ENCODE measurements around the gene RTF2. TPM values are rescaled to one million over a fixed set of nuclear protein-coding genes. Genes with fewer than 3 reads are reported as not detected.
"Not testable (repeated sequence)": the region's sequence is repeated elsewhere in the genome, so short reads cannot be mapped to it uniquely, and the experiment has no call there.

The RTF2 gene
- total RNA-seq, 1 experiment from 2014 or later = 77.0 TPM

DNA sequence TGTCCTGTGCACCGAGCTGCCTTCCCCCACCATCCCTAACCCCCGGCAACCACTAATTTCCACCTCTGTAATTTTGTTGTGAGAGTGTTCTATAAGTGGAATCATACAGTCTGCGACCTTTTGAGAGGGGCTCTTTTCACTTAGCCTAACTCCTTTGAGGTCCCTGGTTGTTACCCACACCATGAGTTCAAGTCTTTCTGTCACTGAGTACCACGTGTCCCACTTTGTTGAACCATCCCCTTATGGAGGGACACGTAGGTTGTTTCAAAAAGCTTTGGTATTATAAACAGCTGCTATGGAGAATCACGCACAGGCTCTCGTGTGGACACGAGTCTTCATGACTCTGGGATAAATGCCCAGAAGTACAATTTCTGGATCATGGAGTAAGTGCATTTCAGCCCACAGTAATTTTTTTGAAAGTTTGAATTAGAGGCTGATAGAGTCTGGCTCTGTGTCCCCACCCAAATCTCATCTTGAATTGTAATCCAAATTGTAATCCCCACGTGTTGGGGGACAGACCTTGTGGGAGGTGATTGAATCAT, 74.1 kb downstream of the RTF2 start:
- no peak for DNase-seq (ENCODE audit: low spot score)

GRCh38 chr20:56551571-56551970, 83.1 kb downstream of the RTF2 start:
- DNase-seq (ENCODE audit: low spot score) = no peak

DNA sequence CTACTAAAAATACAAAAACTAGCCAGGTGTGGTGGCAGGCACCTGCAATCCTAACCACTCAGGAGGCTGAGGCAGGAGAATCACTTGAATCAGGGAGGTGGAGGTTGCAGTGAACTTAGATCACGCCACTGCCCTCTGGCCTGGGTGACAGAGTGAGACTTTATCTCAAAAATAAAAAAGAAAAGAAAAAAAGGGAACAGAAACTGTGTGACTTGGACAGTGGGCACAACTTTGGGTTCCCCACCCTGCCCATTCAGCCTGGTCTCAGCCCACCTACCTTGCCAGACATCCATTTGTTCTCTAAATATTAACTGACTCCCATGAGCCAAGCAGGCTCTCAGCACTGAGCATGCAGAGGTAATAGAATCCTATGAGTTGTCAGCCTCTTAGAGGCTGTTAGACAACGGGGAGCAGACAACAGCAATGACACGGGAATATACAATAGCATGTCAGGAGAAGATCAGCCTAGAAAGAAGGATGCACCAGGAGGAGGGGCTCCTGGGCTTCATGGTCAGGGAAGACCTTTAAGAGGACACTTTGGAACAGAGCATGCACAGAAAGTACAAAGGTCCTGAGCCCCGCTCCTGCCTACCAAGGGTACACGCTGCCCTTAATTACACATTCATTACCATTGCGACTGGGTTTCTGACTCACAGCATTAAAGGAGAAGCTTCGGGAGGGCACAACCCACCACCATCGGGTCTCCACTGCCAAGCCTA, 84.6 kb downstream of the RTF2 start:
- no peak for DNase-seq (ENCODE audit: low spot score)

GRCh38 chr20:56554869-56555268, 86.4 kb downstream of the RTF2 start:
- DNase-seq (ENCODE audit: low spot score) = peak; percentile 79

GRCh38 chr20:56558968-56559367, 90.5 kb downstream of the RTF2 start:
- DNase-seq (ENCODE audit: low spot score) = peak; percentile 14

DNA sequence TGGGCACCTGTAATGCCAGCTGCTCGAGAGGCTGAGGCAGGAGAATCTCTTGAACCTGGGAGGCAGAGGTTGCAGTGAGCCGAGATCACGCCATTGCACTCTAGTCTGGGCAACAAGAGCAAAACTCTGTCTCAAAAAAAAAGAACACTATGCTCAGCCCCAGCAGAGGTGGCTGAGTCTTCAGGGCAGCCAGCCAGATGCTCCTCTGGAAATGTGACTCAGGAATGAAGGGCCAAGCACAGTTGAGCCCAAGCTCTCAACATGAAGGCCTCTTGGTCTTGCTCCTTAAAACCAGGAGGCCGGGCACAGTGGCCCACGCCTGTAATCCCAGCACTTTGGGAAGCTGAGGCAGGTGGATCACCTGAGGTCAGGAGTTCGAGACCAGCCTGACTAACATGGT, 96.1 kb downstream of the RTF2 start:
- not testable (repeated sequence) for DNase-seq (ENCODE audit: low spot score)

- DNase-seq (ENCODE audit: low spot score) = no peak
These were observed 97.1 kb downstream of the RTF2 start for GRCh38 chr20:56565511-56565910.

DNA sequence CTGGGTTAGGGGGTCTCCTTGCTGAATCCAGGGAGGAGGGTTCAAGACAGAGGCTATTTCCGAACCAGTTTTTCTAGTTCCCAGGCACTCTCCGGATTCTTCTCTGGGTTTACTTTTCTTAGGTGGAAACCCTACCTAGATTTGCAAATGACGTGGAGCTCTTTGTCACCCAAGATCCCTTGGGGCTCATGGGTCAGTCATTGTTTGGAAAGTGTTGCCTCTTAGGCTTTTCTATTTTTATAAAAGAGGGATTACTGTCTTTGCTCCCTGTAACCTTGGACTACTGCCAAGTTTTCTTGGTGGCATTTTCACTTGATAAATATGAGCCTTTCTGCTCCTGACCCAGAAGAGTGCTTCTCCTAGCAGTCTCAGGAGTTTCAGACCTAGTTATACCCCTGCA, 98.2 kb downstream of the RTF2 start:
- peak; percentile 23 for DNase-seq (ENCODE audit: low spot score)

Small RNA genes within 50 kb of the gene (small RNA-seq; reads per million reads assigned to genes)
- gene RPL39P = not detected

Other genes starting within 250 kb of the RTF2 start
- not detected in 2 replicates for gene MC3R, start 219.9 kb upstream of the RTF2 start, total RNA-seq (2014; rRNA removed; shearing (Covaris generic))
- 3.5 and 4.4 TPM in 2 replicates for gene FAM210B, start 109.7 kb upstream of the RTF2 start, total RNA-seq (2014; rRNA removed; shearing (Covaris generic))
- gene AURKA, start 76.4 kb upstream of the RTF2 start, total RNA-seq (2014; rRNA removed; shearing (Covaris generic)) = 75.4 and 94.1 TPM in 2 replicates
- gene CSTF1, start 76.0 kb upstream of the RTF2 start, total RNA-seq (2014; rRNA removed; shearing (Covaris generic)) = 44.9 and 49.0 TPM in 2 replicates
- gene CASS4, start 56.4 kb upstream of the RTF2 start, total RNA-seq (2014; rRNA removed; shearing (Covaris generic)) = 0.05 TPM in 1 of 2 replicates, not detected in the other
- 0.13 and 0.83 TPM in 2 replicates for gene FAM209A, start 56.1 kb downstream of the RTF2 start, total RNA-seq (2014; rRNA removed; shearing (Covaris generic))
- gene FAM209B, start 64.6 kb downstream of the RTF2 start, total RNA-seq (2014; rRNA removed; shearing (Covaris generic)) = not detected in 2 replicates
- gene TFAP2C, start 160.7 kb downstream of the RTF2 start, total RNA-seq (2014; rRNA removed; shearing (Covaris generic)) = 0.16 TPM in 1 of 2 replicates, not detected in the other